Upper lobe of left lung (tissue), 6 donors: ENCODE measurements around the gene KCNJ14. TPM values are rescaled to one million over a fixed set of nuclear protein-coding genes. Genes with fewer than 3 reads are reported as not detected.

ENCODE experiments used
- ATAC-seq, 2 donors: fragments of 200-7000 bp; cut with Tn5 transposase; one replicate each; pipeline ENCODE4 v1.9.1; 2022; ENCODE audit warnings: mild to moderate bottlenecking in 2 of 2, moderate library complexity in 2 of 2; ENCODE audit not compliant: low FRiP score in 2 of 2
- DNase-seq, 2 donors: peaks; one replicate each; pipeline ENCODE4 v3.0.0-alpha.2; 2019 to 2020
- H3K27ac ChIP-seq, 4 donors: fragments of 200-600 bp; sonication (generic); one replicate each; pipeline ENCODE4 v1.5.1; 2016 to 2019
- H3K27me3 ChIP-seq, 4 donors: fragments of 200-600 bp; sonication (generic); one replicate each; pipeline ENCODE4 v1.5.1; 2017 to 2019
- H3K36me3 ChIP-seq, 4 donors: fragments of 200-600 bp; sonication (generic); one replicate each; pipeline ENCODE4 v1.5.1; 2016 to 2019
- H3K4me1 ChIP-seq, 4 donors: fragments of 200-600 bp; sonication (generic); one replicate each; pipeline ENCODE4 v1.5.1; 2018 to 2019
- H3K4me3 ChIP-seq, 4 donors: fragments of 200-600 bp; sonication (generic); one replicate each; pipeline ENCODE4 v1.5.1; 2017 to 2019; ENCODE audit warnings: mild to moderate bottlenecking in 2 of 4, moderate library complexity in 1 of 4
- H3K9me3 ChIP-seq, 4 donors: fragments of 200-600 bp; sonication (generic); one replicate each; pipeline ENCODE4 v1.5.1; 2018 to 2019
- EP300 ChIP-seq, 4 donors: sonication (generic); formaldehyde crosslinking; IDR thresholded peaks; one replicate each; pipeline ENCODE4 v1.5.1; 2017; ENCODE audit warnings: antibody characterized with exemption in 4 of 4, control low read depth in 2 of 4
- POLR2A ChIP-seq, 4 donors: fragments of 450-650 bp; IDR thresholded peaks; one replicate each; pipeline ENCODE4 v1.5.1; 2016 to 2017; ENCODE audit warnings: antibody characterized with exemption in 4 of 4, mild to moderate bottlenecking in 2 of 4
- POLR2AphosphoS5 ChIP-seq, 2 donors: sonication (generic); formaldehyde crosslinking; IDR thresholded peaks; one replicate each; pipeline ENCODE4 v1.5.1; 2017; ENCODE audit warnings: antibody characterized with exemption in 2 of 2
- WGBS, 2 donors: methylation state at CpG; one replicate each; pipeline ENCODE4 v1.1.5; 2017 to 2018; 5-methylcytosine and 5-hydroxymethylcytosine counted together
- total RNA-seq, 6 donors: library from RNA; depleted of rRNA in 4 of 6; stranded (reverse); fragments of >200 nt in 4 of 6; gene quantifications; one replicate each; pipeline versions ENCODE4 v1.1.0 to v1.2.1, GENCODE V29; 2016 to 2021
- TF ChIP-seq, protein P1 (sequence below), 6 experiments: fragments of 450-650 bp in 4 of 6; fragments of 200-600 bp in 2 of 6; sonication (generic) in 2 of 6; IDR thresholded peaks; one replicate each; pipeline ENCODE4 v1.5.1; 2016 to 2019; ENCODE audit warnings: antibody characterized with exemption in 6 of 6
- donor health status: DM: no; HTN: no; CAD: no; lungs with moderate emphysema.
- donor health status: DM: no; HTN: yes; CAD: no; lungs with severe emphysema.

The KCNJ14 gene
- total RNA-seq, 6 donors from 2014 or later, result 0.54 to 1.9 (median 0.91) TPM

DNA sequence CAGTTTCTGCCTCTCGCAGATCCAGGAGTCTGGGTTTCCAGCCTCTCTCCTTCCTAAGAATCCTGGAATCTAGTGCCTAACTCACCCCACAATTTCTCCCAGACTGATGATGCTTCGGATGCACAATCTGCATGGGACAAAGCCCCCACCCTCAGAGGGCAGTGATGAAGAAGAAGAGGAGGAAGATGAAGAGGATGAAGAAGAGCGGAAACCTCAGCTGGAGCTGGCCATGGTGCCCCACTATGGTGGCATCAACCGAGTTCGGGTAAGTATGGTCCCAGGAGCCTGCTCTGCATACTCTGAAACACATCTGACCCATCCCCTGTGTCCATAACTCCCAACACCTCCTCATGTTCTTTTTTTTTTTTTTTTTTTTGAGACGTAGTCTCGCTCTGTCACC, 8.8 kb upstream of the KCNJ14 start:
- 77 to 86% methylated on average over 7 of the region's 7 CpGs for WGBS, 2 donors
- no peak for TF ChIP-seq POLR2AphosphoS5 (IDR thresholded peaks at IDR 0.05)
- no peak for TF ChIP-seq POLR2A (IDR thresholded peaks at IDR 0.05)
- TF ChIP-seq EP300 (IDR thresholded peaks at IDR 0.05), result no peak
- TF ChIP-seq, protein P1, sequence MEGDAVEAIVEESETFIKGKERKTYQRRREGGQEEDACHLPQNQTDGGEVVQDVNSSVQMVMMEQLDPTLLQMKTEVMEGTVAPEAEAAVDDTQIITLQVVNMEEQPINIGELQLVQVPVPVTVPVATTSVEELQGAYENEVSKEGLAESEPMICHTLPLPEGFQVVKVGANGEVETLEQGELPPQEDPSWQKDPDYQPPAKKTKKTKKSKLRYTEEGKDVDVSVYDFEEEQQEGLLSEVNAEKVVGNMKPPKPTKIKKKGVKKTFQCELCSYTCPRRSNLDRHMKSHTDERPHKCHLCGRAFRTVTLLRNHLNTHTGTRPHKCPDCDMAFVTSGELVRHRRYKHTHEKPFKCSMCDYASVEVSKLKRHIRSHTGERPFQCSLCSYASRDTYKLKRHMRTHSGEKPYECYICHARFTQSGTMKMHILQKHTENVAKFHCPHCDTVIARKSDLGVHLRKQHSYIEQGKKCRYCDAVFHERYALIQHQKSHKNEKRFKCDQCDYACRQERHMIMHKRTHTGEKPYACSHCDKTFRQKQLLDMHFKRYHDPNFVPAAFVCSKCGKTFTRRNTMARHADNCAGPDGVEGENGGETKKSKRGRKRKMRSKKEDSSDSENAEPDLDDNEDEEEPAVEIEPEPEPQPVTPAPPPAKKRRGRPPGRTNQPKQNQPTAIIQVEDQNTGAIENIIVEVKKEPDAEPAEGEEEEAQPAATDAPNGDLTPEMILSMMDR (IDR thresholded peaks at IDR 0.05), result no peak
- no peaks in the 10 kb centered on the region for H3K9me3 ChIP-seq
- peak overlapping the region in 3 of 4 donors; percentile 87 to 92 (median 89) for H3K27ac ChIP-seq
- peaks cover 21 to 35% (median 25%) of the 10 kb centered on the region in 4 donors for H3K4me1 ChIP-seq
- ATAC-seq (no peak), DNase-seq (no peak)
- peaks cover 5 to 46% (median 40%) of the 10 kb centered on the region in 4 donors for H3K36me3 ChIP-seq
- H3K4me3 ChIP-seq, result peak overlapping the region; percentile 77 to 97 (median 90)
- H3K27me3 ChIP-seq, result peaks cover 0 to 23% (median 9%) of the 10 kb centered on the region in 4 donors

DNA sequence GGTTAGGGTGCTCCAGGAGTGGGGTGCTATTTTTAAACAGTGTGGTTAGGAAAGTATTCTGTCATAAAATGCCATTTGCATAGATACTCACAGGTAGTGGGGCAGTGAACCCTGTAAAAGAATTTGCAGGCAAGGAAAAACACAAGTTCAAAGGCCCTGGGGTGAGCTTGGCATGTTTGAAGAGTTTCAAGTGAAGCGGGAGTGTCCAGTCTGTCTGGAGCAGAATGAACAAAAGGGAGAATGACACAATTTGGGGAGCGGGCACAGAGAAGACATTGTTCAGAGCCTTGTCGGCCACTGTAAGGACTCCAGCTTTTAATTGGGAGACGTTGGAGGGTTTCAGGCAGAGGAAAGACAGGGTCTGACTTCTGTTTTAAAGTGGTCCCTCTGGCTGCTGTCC, 6.8 kb upstream of the KCNJ14 start:
- peaks cover 12 to 66% (median 57%) of the 10 kb centered on the region in 4 donors for H3K36me3 ChIP-seq

DNA sequence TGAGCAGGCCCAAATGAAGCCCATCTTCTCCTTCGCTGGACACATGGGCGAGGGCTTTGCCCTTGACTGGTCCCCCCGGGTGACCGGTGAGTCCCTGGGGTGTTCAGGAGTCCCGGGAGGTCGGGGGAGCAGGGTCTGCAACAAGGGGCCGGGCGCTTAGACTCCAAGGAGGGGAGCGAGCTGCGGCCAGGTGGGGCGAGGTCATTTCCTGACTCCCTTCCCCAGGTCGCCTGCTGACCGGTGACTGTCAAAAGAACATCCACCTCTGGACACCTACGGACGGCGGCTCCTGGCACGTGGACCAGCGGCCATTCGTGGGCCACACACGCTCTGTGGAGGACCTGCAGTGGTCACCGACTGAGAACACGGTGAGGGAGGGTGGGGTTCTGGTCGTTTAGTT, 4.9 kb upstream of the KCNJ14 start:
- H3K36me3 ChIP-seq, result peaks cover 12 to 84% (median 69%) of the 10 kb centered on the region in 4 donors
- 80 to 98% methylated on average over 1 to 22 of the region's 23 CpGs for WGBS, 2 donors

More for the DNA sequence above, 6.8 kb upstream of the KCNJ14 start:
- no peaks in the 10 kb centered on the region for H3K9me3 ChIP-seq
- TF ChIP-seq POLR2AphosphoS5 (IDR thresholded peaks at IDR 0.05) (no peak), POLR2A (IDR thresholded peaks at IDR 0.05) (no peak), EP300 (IDR thresholded peaks at IDR 0.05) (no peak)
- TF ChIP-seq, protein P1 (IDR thresholded peaks at IDR 0.05), result no peak
- peaks cover 21 to 25% (median 23%) of the 10 kb centered on the region in 4 donors for H3K4me1 ChIP-seq
- H3K4me3 ChIP-seq, result no peak overlapping the region
- peaks cover 0 to 10% (median 6%) of the 10 kb centered on the region in 4 donors for H3K27me3 ChIP-seq
- ATAC-seq (no peak), DNase-seq (no peak)
- 95 to 97% methylated on average over 4 of the region's 4 CpGs for WGBS, 2 donors
- H3K27ac ChIP-seq, result no peak overlapping the region

DNA sequence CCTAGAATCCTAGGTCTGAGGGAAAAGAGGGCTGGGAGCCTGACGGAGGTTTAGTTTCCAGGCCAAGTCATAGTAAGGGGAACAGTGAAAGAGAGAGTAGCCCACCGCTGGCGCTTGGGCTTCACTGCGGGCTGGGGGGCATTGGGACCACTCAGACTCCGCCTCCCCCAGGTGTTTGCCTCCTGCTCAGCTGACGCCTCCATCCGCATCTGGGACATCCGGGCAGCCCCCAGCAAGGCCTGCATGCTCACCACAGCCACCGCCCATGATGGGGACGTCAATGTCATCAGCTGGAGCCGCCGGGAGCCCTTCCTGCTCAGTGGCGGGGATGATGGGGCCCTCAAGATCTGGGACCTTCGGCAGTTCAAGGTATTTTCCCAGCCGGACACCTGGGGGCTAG, 4.5 kb upstream of the KCNJ14 start:
- Histone ChIP-seq H3K27me3 (no peaks in the 10 kb centered on the region), H3K4me1 (peaks cover 5 to 7% (median 6%) of the 10 kb centered on the region in 4 donors), H3K4me3 (no peak overlapping the region), H3K9me3 (no peaks in the 10 kb centered on the region), H3K27ac (no peak overlapping the region), H3K36me3 (peaks cover 12 to 88% (median 71%) of the 10 kb centered on the region in 4 donors)
- TF ChIP-seq POLR2A (IDR thresholded peaks at IDR 0.05), result no peak
- no peak for TF ChIP-seq POLR2AphosphoS5 (IDR thresholded peaks at IDR 0.05)
- TF ChIP-seq, protein P1 (IDR thresholded peaks at IDR 0.05), result no peak
- no peak for TF ChIP-seq EP300 (IDR thresholded peaks at IDR 0.05)
- WGBS, 2 donors, result 93 to 94% methylated on average over 11 to 15 of the region's 15 CpGs
- no peak for ATAC-seq
- DNase-seq, result no peak

More for the DNA sequence above, 4.9 kb upstream of the KCNJ14 start:
- no peak overlapping the region for H3K4me3 ChIP-seq
- H3K9me3 ChIP-seq, result no peaks in the 10 kb centered on the region
- no peak overlapping the region for H3K27ac ChIP-seq
- H3K27me3 ChIP-seq, result no peaks in the 10 kb centered on the region
- peak in 1 of 2 donors; percentile 76 for DNase-seq
- TF ChIP-seq EP300 (IDR thresholded peaks at IDR 0.05) (no peak), POLR2AphosphoS5 (IDR thresholded peaks at IDR 0.05) (no peak), POLR2A (IDR thresholded peaks at IDR 0.05) (no peak)
- TF ChIP-seq, protein P1 (IDR thresholded peaks at IDR 0.05), result no peak
- no peak for ATAC-seq
- H3K4me1 ChIP-seq, result peaks cover 5 to 7% (median 6%) of the 10 kb centered on the region in 4 donors

DNA sequence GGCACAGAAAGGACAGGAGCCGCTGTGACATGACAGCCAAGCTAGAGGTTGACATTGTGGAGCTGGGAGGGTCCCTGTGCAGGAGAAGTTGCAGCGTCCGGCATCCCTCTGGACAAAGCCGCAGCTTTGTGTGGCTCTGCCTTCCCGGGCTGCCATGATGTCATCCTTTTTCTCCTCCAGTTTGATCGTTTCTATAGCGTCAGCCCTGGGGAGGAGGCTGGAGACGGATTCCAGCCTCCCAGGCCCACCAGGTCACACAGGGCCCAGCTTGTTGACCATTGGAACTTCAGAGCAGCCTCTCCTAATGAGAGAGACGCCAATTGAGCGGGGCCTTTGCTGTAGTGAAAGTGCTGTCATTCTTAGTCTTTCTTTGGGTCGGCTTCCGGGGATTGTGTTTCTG, 3.8 kb upstream of the KCNJ14 start:
- Histone ChIP-seq H3K27ac (no peak overlapping the region), H3K4me1 (peaks cover under 1 to 2% (median 1%) of the 10 kb centered on the region in 4 donors), H3K27me3 (no peaks in the 10 kb centered on the region), H3K4me3 (no peak overlapping the region), H3K9me3 (no peaks in the 10 kb centered on the region), H3K36me3 (peaks cover 12 to 96% (median 72%) of the 10 kb centered on the region in 4 donors)
- WGBS, 2 donors, result 89 to 92% methylated on average over 12 of the region's 12 CpGs
- ATAC-seq (no peak), DNase-seq (no peak)
- TF ChIP-seq, protein P1 (IDR thresholded peaks at IDR 0.05), result no peak
- no peak for TF ChIP-seq POLR2A (IDR thresholded peaks at IDR 0.05)
- no peak for TF ChIP-seq POLR2AphosphoS5 (IDR thresholded peaks at IDR 0.05)
- no peak for TF ChIP-seq EP300 (IDR thresholded peaks at IDR 0.05)
